IMR-90 (cell line): ENCODE data around the gene DUOX1. TPM values are rescaled to one million over a fixed set of nuclear protein-coding genes. Genes with fewer than 3 reads are reported as not detected.

Experiments
- ATAC-seq: fragments of 200-7000 bp; cut with Tn5 transposase; 2 replicates; pipeline ENCODE4 v1.9.1; 2020; ENCODE audit warnings: low read depth, mild to moderate bottlenecking, moderate library complexity
- BruUV-seq: library from RNA; stranded (reverse); fragments of 400-500 nt; replicated peaks from 2 replicates; lab custom pipeline; 2021; lab: Mats Ljungman, UMichigan
- CTCF ChIA-PET: fragments of 300-600 bp; formaldehyde crosslinking; extraction: SDS; loops from one replicate; lab custom pipeline; 2021; ENCODE audit warnings: antibody characterized with exemption; lab: Yijun Ruan, JAX
- POLR2A ChIA-PET: fragments of 300-600 bp; sonication (Branson Sonifier 250); formaldehyde crosslinking; loops from one replicate; lab custom pipeline; 2022; ENCODE audit warnings: antibody characterized with exemption; ENCODE audit not compliant: unreplicated experiment; lab: Charles Lee
- DNase-seq: peaks from one replicate; pipeline ENCODE4 v3.0.0; 2013
- H2AFZ ChIP-seq: replicated peaks from 2 replicates; pipeline ENCODE3; 2013; ENCODE audit warnings: low read length, mild to moderate bottlenecking; ENCODE audit not compliant: poor library complexity
- H2AK5ac ChIP-seq: 2 replicates; pipeline ENCODE4 v1.6.1; 2013; ENCODE audit warnings: low read depth, low read length, inconsistent platforms
- H2AK9ac ChIP-seq: replicated peaks from 2 replicates; pipeline ENCODE3; 2013; ENCODE audit warnings: mild to moderate bottlenecking, low read depth, low read length, moderate library complexity; ENCODE audit not compliant: poor library complexity
- H2BK120ac ChIP-seq: 2 replicates; pipeline ENCODE4 v1.6.1; 2013; ENCODE audit warnings: low read depth, low read length, inconsistent platforms
- H2BK15ac ChIP-seq: 3 replicates; pipeline ENCODE4 v1.6.1; 2013; ENCODE audit warnings: low read depth, low read length, inconsistent platforms
- H2BK20ac ChIP-seq: 2 replicates; pipeline ENCODE4 v1.6.1; 2013; ENCODE audit warnings: low read depth, mild to moderate bottlenecking, inconsistent platforms, low read length, moderate library complexity
- H2BK5ac ChIP-seq: 2 replicates; pipeline ENCODE4 v1.6.1; 2013; ENCODE audit warnings: mild to moderate bottlenecking, low read depth, low read length, inconsistent platforms; ENCODE audit not compliant: poor library complexity, severe bottlenecking
- H3K14ac ChIP-seq: replicated peaks from 2 replicates; pipeline ENCODE4 v1.6.1; 2013; ENCODE audit warnings: low read depth, low read length, inconsistent platforms
- H3K18ac ChIP-seq: 2 replicates; pipeline ENCODE4 v1.6.1; 2013; ENCODE audit warnings: low read depth, low read length, control low read depth
- H3K23ac ChIP-seq: 2 replicates; pipeline ENCODE4 v1.6.1; 2013; ENCODE audit warnings: low read depth, low read length, inconsistent platforms
- H3K27ac ChIP-seq: 2 replicates; pipeline ENCODE4 v1.5.1; 2013; ENCODE audit warnings: mild to moderate bottlenecking, control low read depth, low read length; ENCODE audit not compliant: insufficient read depth
- H3K27me3 ChIP-seq: 2 replicates; pipeline ENCODE4 v1.6.1; 2013; ENCODE audit warnings: low read length; ENCODE audit not compliant: control insufficient read depth, insufficient read depth
- H3K36me3 ChIP-seq: 2 replicates; pipeline ENCODE4 v1.6.1; 2013; ENCODE audit warnings: low read length, mixed read lengths; ENCODE audit not compliant: control insufficient read depth, insufficient read depth
- H3K4ac ChIP-seq: 2 replicates; pipeline ENCODE4 v1.6.1; 2013; ENCODE audit warnings: low read depth, low read length, inconsistent platforms
- H3K4me1 ChIP-seq: 2 replicates; pipeline ENCODE4 v1.6.1; 2013; ENCODE audit warnings: low read length, mixed read lengths; ENCODE audit not compliant: control insufficient read depth, insufficient read depth
- H3K4me2 ChIP-seq: 2 replicates; pipeline ENCODE4 v1.6.1; 2013; ENCODE audit warnings: low read depth, mild to moderate bottlenecking, control low read depth, low read length, moderate library complexity
- H3K4me3 ChIP-seq: 2 replicates; pipeline ENCODE4 v1.5.1; 2013; ENCODE audit warnings: low read depth, mild to moderate bottlenecking, control low read depth, low read length, moderate library complexity; ENCODE audit not compliant: insufficient read depth
- H3K56ac ChIP-seq: 2 replicates; pipeline ENCODE4 v1.6.1; 2013; ENCODE audit warnings: low read length, inconsistent platforms; ENCODE audit not compliant: insufficient read depth; ENCODE audit errors: extremely low read depth
- H3K79me1 ChIP-seq, 2 experiments: 2 replicates each; pipeline ENCODE4 v1.6.1; 2013; ENCODE audit warnings: low read length in 2 of 2, inconsistent platforms in 1 of 2, low read depth in 1 of 2
- H3K9ac ChIP-seq: 2 replicates; pipeline ENCODE4 v1.6.1; 2013; ENCODE audit warnings: low read depth, low read length, control low read depth
- H3K9me1 ChIP-seq: 2 replicates; pipeline ENCODE4 v1.6.1; 2013; ENCODE audit warnings: low read length, inconsistent platforms; ENCODE audit not compliant: insufficient read depth
- H3K9me3 ChIP-seq: 2 replicates; pipeline ENCODE4 v1.6.1; 2013; ENCODE audit warnings: low read length; ENCODE audit not compliant: control insufficient read depth, insufficient read depth
- H4K20me1 ChIP-seq: 2 replicates; pipeline ENCODE4 v1.6.1; 2013; ENCODE audit warnings: low read length, inconsistent platforms; ENCODE audit not compliant: insufficient read depth
- H4K5ac ChIP-seq: 2 replicates; pipeline ENCODE4 v1.6.1; 2013; ENCODE audit warnings: mild to moderate bottlenecking, low read depth, low read length, control low read depth
- H4K8ac ChIP-seq, 2 experiments: 2 replicates each; pipeline ENCODE4 v1.6.1; 2013; ENCODE audit warnings: low read depth in 2 of 2, low read length in 2 of 2, control low read depth in 1 of 2, inconsistent platforms in 1 of 2
- H4K91ac ChIP-seq: 2 replicates; pipeline ENCODE4 v1.6.1; 2013; ENCODE audit warnings: low read depth, low read length, inconsistent platforms; ENCODE audit not compliant: insufficient read depth
- CEBPB ChIP-seq: IDR thresholded peaks from 2 replicates; pipeline ENCODE4 v1.6.1; 2012; ENCODE audit warnings: low read depth, low read length, improper control_type of control experiment
- RCOR1 ChIP-seq: IDR thresholded peaks from 2 replicates; pipeline ENCODE4 v1.6.1; 2012; ENCODE audit warnings: mild to moderate bottlenecking, low read length, improper control_type of control experiment; ENCODE audit not compliant: insufficient replicate concordance
- WGBS, 2 experiments: methylation state at CpG; one replicate each; pipeline versions ENCODE4 v1.1.5 to v1.1.7; 2013; ENCODE audit warnings: missing lambda C conversion rate in 2 of 2; ENCODE audit not compliant: insufficient read length in 1 of 2; ENCODE audit errors: extremely low coverage in 2 of 2; 5-methylcytosine and 5-hydroxymethylcytosine counted together
- dilution Hi-C: fragments of 300-500 bp; cut with HindIII; formaldehyde crosslinking; loops from one replicate; pipeline ENCODE4 v1.14.3; 2018; ENCODE audit warnings: low sequenced_read_pairs; ENCODE audit not compliant: unreplicated experiment
- in situ Hi-C: fragments of 300-500 bp; cut with MboI; formaldehyde crosslinking; loops from 3 replicates; pipeline ENCODE4 v1.14.3; 2019; ENCODE audit warnings: low sequenced_read_pairs, inconsistent platforms, mixed read lengths
- intact Hi-C: fragments of 100-400 bp; cut with micrococcal nuclease; formaldehyde crosslinking; loops from 2 replicates; pipeline ENCODE4 v1.10.0; 2022
- polyA plus RNA-seq, 3 experiments: library from polyadenylated mRNA; depleted of rRNA; stranded (reverse); fragments of >200 nt; gene quantifications; 2 replicates each; pipeline ENCODE4 v1.2.3, GENCODE V29; 2012; ENCODE audit warnings: low replicate concordance in 1 of 3
- total RNA-seq: library from RNA; depleted of rRNA; stranded (reverse); fragments of >200 nt; gene quantifications from 2 replicates; pipeline ENCODE4 v1.2.3, GENCODE V29; 2012

Gene DUOX1
- total and polyA plus RNA-seq, 2 of the 4 experiments (the other 2 are of a cell fraction): not detected

DNA sequence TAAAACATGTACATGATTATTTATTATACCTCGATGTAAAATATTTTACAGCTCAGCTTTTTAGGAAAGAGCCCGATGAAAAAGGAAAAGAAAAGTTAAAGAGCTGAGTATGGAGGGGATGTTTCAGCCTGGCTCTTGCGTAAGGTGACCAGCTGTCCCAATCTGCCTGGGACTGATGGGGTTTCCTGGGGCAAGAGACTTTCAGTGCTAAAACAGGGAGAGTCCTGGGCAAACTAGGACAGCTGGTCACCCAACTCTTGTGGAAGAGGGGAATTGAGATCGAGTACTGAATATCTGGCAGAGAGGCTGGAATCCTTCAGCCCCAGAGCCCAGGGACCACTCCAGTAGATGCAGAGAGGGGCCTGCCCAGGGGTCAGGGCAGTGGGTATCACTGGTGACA, 36.8 kb upstream of the DUOX1 start:
- H2BK120ac ChIP-seq: no peak overlapping the region
- H4K20me1 ChIP-seq: no peaks in the 10 kb centered on the region
- no peak overlapping the region for H2BK5ac ChIP-seq
- CTCF ChIA-PET: interaction anchor here (1.4 kb wide), 1 partner anchor 25 kb away, joined by 3 read pairs; no protein-coding TSS in a partner anchor
- H4K5ac ChIP-seq: no peak overlapping the region
- POLR2A ChIA-PET: no interaction called here
- BruUV-seq: no TSS peak
- H2BK20ac ChIP-seq: no peak overlapping the region
- intact Hi-C loops: loop anchor here (5.0 kb wide), 1 partner anchor 71 kb away; the partner anchor contains the start of gene SORD
- H2AK5ac ChIP-seq: no peak overlapping the region
- H3K23ac ChIP-seq: no peak overlapping the region
- peak; percentile 22; the same call in 1 of the 2 replicates for TF ChIP-seq CEBPB
- TF ChIP-seq RCOR1: no peak
- H3K4ac ChIP-seq: no peak overlapping the region
- in situ Hi-C loops: no loop called here
- H2BK15ac ChIP-seq: no peak overlapping the region
- H3K56ac ChIP-seq: no peak overlapping the region
- WGBS, 2 experiments: 100% methylated on average over 1 of the region's 4 CpGs; no CpG with 5 or more reads in 1 of the 2 experiments
- H3K36me3 ChIP-seq: no peaks in the 10 kb centered on the region
- H3K4me2 ChIP-seq: no peak overlapping the region
- H3K79me1 ChIP-seq: no peaks in the 10 kb centered on the region
- H4K91ac ChIP-seq: no peak overlapping the region
- no peak overlapping the region for H4K8ac ChIP-seq
- H3K4me3 ChIP-seq: no peak overlapping the region
- H3K14ac ChIP-seq: no peak overlapping the region
- H2AK9ac ChIP-seq: no peak overlapping the region
- no peak overlapping the region for H3K18ac ChIP-seq
- H3K9me3 ChIP-seq: no peaks in the 10 kb centered on the region
- DNase-seq: no peak
- H3K9ac ChIP-seq: no peak overlapping the region
- ATAC-seq: no peak
- no peak overlapping the region for H2AFZ ChIP-seq
- peaks cover 10% of the 10 kb centered on the region; the same call in 1 of the 2 replicates for H3K4me1 ChIP-seq
- H3K27ac ChIP-seq: no peak overlapping the region
- H3K27me3 ChIP-seq: peaks cover 32% of the 10 kb centered on the region
- dilution Hi-C loops: no loop called here
- peaks cover 9% of the 10 kb centered on the region for H3K9me1 ChIP-seq
